ENCODE data around the gene VPS26C. TPM values are rescaled to one million over a fixed set of nuclear protein-coding genes. Genes with fewer than 3 reads are reported as not detected.

Gene VPS26C
- total RNA-seq, 1 experiment from 2014 or later: 46.2 TPM

- CTCF ChIA-PET: no interaction called here
These were observed 73.5 kb downstream of the VPS26C start for GRCh38 chr21:37193676-37194075.

DNA sequence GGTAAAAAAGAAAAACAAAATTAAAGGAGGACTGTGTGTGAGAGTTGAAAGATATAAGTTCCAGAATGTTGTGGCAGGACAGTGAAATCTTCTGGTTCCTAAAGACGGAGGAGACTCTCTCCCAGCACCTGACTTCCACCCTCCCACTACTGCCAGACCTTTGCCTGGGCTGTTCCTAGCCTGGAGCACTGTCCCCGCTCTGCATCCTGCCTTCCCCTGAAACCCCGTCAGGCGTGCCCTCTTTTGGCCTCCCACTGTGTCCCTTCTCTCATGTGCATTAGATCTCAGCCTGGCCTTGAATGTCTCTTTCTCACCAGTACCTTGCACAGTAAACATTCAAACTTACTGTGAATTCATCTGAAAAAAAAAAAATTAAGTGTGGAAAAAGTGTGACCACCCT is 74.1 kb downstream of the VPS26C start:
- Histone ChIP-seq H3K79me2 (ENCODE audit: low read depth) (no peaks in the 10 kb centered on the region), H3F3A (ENCODE audit: insufficient read depth, low read depth) (no peaks in the 10 kb centered on the region), H3K36me3 (ENCODE audit: low read depth) (no peaks in the 10 kb centered on the region), H4K20me1 (ENCODE audit: insufficient read depth) (no peaks in the 10 kb centered on the region; the same call in 1 of the 2 replicates), H3K4me2 (no peak overlapping the region), H3K4me1 (replicated peaks; ENCODE audit: insufficient read depth) (no peaks in the 10 kb centered on the region), H3K9me2 (ENCODE audit: insufficient read depth) (no peaks in the 10 kb centered on the region), H3K4me3 (no peak overlapping the region), H3K9me3 (ENCODE audit: insufficient read depth, low read depth) (no peaks in the 10 kb centered on the region), H3K27me3 (ENCODE audit: insufficient read depth, low read depth) (no peaks in the 10 kb centered on the region), H2AFZ (no peak overlapping the region), H3K27ac (no peak overlapping the region)
- no peak for DNase-seq
- no TSS peak for BruUV-seq (replicated peaks)
- ChIA-PET POLR2A (ENCODE audit: unreplicated experiment) (no interaction called here), CTCF (no interaction called here)
- intact Hi-C loops (cut with micrococcal nuclease; ENCODE audit: unreplicated experiment): no loop called here
- TF ChIP-seq EZH2 (IDR thresholded peaks at IDR 0.05; ENCODE audit: low read depth): no peak
- TF ChIP-seq, protein P1, sequence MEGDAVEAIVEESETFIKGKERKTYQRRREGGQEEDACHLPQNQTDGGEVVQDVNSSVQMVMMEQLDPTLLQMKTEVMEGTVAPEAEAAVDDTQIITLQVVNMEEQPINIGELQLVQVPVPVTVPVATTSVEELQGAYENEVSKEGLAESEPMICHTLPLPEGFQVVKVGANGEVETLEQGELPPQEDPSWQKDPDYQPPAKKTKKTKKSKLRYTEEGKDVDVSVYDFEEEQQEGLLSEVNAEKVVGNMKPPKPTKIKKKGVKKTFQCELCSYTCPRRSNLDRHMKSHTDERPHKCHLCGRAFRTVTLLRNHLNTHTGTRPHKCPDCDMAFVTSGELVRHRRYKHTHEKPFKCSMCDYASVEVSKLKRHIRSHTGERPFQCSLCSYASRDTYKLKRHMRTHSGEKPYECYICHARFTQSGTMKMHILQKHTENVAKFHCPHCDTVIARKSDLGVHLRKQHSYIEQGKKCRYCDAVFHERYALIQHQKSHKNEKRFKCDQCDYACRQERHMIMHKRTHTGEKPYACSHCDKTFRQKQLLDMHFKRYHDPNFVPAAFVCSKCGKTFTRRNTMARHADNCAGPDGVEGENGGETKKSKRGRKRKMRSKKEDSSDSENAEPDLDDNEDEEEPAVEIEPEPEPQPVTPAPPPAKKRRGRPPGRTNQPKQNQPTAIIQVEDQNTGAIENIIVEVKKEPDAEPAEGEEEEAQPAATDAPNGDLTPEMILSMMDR (conservative IDR thresholded peaks at IDR 0.05): no peak

More at GRCh38 chr21:37193676-37194075, 73.5 kb downstream of the VPS26C start:
- H2AFZ ChIP-seq: no peak overlapping the region
- H3K4me2 ChIP-seq: no peak overlapping the region
- no peak overlapping the region for H3K4me3 ChIP-seq
- H3K9me3 ChIP-seq (ENCODE audit: insufficient read depth, low read depth): no peaks in the 10 kb centered on the region
- H3F3A ChIP-seq (ENCODE audit: insufficient read depth, low read depth): no peaks in the 10 kb centered on the region
- no peaks in the 10 kb centered on the region for H3K27me3 ChIP-seq (ENCODE audit: insufficient read depth, low read depth)
- POLR2A ChIA-PET (ENCODE audit: unreplicated experiment): no interaction called here
- no peak for DNase-seq
- no peak overlapping the region for H3K27ac ChIP-seq
- H3K9me2 ChIP-seq (ENCODE audit: insufficient read depth): no peaks in the 10 kb centered on the region
- no peaks in the 10 kb centered on the region; the same call in 1 of the 2 replicates for H4K20me1 ChIP-seq (ENCODE audit: insufficient read depth)
- no TSS peak for BruUV-seq (replicated peaks)
- H3K4me1 ChIP-seq (replicated peaks; ENCODE audit: insufficient read depth): no peaks in the 10 kb centered on the region
- intact Hi-C loops (cut with micrococcal nuclease; ENCODE audit: unreplicated experiment): no loop called here
- no peaks in the 10 kb centered on the region for H3K79me2 ChIP-seq (ENCODE audit: low read depth)
- H3K36me3 ChIP-seq (ENCODE audit: low read depth): no peaks in the 10 kb centered on the region
- no peak for TF ChIP-seq EZH2 (IDR thresholded peaks at IDR 0.05; ENCODE audit: low read depth)
- TF ChIP-seq, protein P1 (conservative IDR thresholded peaks at IDR 0.05): no peak

DNA sequence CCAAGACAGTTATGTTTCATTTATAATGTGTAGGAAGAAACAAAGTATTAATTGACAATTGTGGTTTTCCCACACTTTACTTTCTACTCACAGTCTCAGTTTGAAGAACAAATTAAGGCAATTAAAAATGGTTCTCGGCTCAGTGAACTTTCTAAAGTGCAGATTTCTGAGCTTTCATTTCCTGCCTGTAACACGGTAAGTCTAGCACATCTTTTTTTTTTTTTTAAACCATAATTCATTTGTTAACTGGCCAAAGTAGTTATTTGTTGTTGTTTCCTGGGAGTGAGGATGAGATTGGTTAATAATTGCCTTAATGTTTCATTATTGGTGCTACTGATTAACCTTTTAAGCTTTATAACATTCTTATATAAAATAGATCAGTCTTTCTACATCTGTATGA is 75.1 kb downstream of the VPS26C start:
- H4K20me1 ChIP-seq (ENCODE audit: insufficient read depth): no peaks in the 10 kb centered on the region; the same call in 1 of the 2 replicates
- H3K27ac ChIP-seq: no peak overlapping the region
- CTCF ChIA-PET: no interaction called here
- H3K4me3 ChIP-seq: no peak overlapping the region
- POLR2A ChIA-PET (ENCODE audit: unreplicated experiment): no interaction called here
- no peaks in the 10 kb centered on the region for H3K9me2 ChIP-seq (ENCODE audit: insufficient read depth)
- H3K9me3 ChIP-seq (ENCODE audit: insufficient read depth, low read depth): no peaks in the 10 kb centered on the region
- no peak overlapping the region for H2AFZ ChIP-seq
- no peak for DNase-seq
- H3K4me2 ChIP-seq: no peak overlapping the region
- no TSS peak for BruUV-seq (replicated peaks)
- no peaks in the 10 kb centered on the region for H3K27me3 ChIP-seq (ENCODE audit: insufficient read depth, low read depth)
- intact Hi-C loops (cut with micrococcal nuclease; ENCODE audit: unreplicated experiment): no loop called here
- H3K79me2 ChIP-seq (ENCODE audit: low read depth): no peaks in the 10 kb centered on the region
- TF ChIP-seq, protein P1 (conservative IDR thresholded peaks at IDR 0.05): no peak
- no peak for TF ChIP-seq EZH2 (IDR thresholded peaks at IDR 0.05; ENCODE audit: low read depth)
- H3K4me1 ChIP-seq (replicated peaks; ENCODE audit: insufficient read depth): no peaks in the 10 kb centered on the region
- H3K36me3 ChIP-seq (ENCODE audit: low read depth): no peaks in the 10 kb centered on the region
- no peaks in the 10 kb centered on the region for H3F3A ChIP-seq (ENCODE audit: insufficient read depth, low read depth)
